ENCODE measurements around the gene MAPK7.

The MAPK7 gene

DNA sequence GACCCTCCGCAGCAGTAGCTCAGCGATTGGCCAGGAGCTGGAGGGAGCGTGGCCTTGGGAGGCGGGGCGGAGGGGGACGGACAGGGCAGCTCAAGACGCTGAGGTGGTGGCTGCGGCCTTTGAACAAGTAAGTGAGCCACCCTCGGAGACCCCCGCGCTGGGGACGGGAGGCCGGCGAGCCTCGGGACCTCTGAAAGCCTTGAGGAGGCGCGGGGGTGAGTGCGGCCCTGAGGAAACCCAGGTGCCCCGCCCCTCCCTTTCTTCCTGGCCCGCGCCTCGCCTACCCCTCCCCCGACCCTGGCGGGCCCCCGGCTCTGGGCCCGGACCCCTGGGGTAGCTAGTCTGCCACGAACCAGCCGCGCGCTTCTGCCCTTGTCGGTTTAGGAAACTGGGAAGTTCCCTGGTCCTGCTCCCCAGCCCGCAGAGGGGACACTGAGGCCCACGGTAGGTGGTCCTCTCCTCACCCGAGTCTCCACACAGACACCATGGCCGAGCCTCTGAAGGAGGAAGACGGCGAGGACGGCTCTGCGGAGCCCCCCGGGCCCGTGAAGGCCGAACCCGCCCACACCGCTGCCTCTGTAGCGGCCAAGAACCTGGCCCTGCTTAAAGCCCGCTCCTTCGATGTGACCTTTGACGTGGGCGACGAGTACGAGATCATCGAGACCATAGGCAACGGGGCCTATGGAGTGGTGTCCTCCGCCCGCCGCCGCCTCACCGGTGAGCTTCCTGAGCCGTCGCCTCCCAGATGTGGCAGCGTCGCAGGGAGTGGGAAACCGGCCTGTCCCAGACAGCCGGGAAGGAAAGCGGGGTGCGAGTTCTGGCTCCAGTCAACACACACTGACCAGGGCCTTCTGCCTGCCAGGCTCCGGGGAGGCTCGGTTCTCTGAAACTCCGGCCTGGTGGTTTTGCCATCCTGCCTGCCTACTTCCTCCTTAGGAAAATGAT, at the start of gene MAPK7:
TSS of gene MAPK7 (plus strand) at position 83 of the 945 bp plus-strand sequence. CDS start at position 486, 403 bp downstream.
- DNase-seq, result no peak

GRCh38 chr17:19329136-19329535, 49.2 kb upstream of the MAPK7 start:
- no peak for DNase-seq

GRCh38 chr17:19329839-19330238, 48.5 kb upstream of the MAPK7 start:
- no peak for DNase-seq

GRCh38 chr17:19330271-19330670, 48.0 kb upstream of the MAPK7 start:
- no peak for DNase-seq

- DNase-seq, result no peak
Observed at GRCh38 chr17:19331134-19331533, 47.2 kb upstream of the MAPK7 start.

GRCh38 chr17:19331543-19332245, 46.6 kb upstream of the MAPK7 start:
- DNase-seq, result no peak

DNA sequence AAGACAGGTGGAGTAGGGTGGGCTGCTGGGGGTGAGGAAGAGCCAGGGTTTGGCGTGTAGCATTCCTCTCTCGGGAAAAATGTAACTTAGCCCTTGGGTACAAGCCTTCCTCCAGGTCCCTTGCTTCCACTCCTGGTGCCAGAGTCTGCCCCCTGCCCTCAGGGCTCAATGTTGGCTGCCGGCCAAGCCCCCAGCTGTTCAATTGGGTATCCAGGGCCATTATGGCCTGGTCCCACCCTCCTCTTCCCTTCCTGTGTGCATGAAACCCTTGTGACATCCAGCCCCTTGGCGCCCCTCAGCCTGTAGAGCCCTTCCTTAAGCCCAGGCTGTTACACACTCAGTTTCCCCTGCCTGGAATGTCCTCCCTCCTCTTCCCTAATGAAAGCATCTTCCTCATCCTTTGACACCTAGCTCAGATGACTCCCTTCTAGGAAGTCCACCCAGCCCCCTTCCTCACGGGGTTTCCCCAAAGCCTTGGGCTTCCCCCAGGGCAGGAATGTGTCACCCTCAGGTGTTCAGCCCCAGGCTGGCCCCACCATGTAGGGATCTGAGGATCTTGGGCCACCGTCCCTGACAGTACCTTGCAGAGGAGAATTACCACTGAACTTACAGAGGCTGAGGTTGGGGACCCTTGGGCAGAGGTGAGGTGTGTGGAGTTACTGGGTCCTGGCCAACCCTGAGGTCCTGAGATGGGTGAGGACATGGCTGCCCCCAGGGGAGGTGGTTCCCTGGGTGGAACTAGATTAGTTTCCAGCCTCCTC, 45.7 kb upstream of the MAPK7 start:
- no peak for DNase-seq

DNA sequence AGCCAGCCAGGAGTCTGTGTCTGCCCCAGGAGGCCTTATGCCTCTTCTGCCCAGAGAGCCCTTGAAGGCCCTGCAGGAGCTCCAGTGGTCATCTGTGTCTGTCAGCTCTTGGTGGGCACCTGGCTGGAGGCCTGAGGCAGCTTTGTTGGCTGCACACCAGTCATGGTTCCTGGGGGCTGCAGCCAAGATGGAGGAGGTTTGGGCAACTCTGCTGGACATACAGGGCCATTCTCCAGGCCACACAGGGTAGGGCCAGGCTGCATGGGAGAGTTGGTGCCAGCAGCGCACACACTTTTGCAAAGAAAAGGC, 45.2 kb upstream of the MAPK7 start:
- no peak for DNase-seq

DNA sequence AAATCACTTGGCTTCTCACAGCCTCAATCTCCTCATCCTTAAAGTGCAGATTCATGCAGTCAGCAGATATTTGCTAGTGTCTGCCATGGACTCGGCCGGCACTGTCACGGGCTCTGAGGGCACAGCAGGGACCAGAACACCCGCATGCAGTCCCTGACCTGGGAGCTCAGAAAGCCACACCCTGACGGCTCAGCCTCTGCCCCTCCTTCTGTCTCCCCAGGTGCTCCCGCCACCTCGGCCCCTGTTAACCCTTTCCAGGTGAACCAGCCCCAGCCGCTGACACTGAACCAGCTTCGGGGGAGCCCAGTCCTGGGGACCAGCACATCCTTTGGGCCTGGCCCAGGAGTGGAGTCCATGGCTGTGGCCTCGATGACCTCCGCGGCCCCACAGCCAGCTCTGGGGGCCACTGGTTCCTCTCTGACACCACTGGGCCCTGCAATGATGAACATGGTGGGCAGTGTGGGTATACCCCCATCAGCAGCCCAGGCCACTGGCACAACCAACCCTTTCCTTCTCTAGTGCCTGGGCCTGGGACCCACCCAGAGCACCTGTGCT, 44.5 kb upstream of the MAPK7 start:
- DNase-seq, result no peak

- no peak for DNase-seq
Observed at GRCh38 chr17:19334331-19334730, 44.0 kb upstream of the MAPK7 start.

- DNase-seq, result no peak
Observed at GRCh38 chr17:19335951-19336631, 42.2 kb upstream of the MAPK7 start.

DNA sequence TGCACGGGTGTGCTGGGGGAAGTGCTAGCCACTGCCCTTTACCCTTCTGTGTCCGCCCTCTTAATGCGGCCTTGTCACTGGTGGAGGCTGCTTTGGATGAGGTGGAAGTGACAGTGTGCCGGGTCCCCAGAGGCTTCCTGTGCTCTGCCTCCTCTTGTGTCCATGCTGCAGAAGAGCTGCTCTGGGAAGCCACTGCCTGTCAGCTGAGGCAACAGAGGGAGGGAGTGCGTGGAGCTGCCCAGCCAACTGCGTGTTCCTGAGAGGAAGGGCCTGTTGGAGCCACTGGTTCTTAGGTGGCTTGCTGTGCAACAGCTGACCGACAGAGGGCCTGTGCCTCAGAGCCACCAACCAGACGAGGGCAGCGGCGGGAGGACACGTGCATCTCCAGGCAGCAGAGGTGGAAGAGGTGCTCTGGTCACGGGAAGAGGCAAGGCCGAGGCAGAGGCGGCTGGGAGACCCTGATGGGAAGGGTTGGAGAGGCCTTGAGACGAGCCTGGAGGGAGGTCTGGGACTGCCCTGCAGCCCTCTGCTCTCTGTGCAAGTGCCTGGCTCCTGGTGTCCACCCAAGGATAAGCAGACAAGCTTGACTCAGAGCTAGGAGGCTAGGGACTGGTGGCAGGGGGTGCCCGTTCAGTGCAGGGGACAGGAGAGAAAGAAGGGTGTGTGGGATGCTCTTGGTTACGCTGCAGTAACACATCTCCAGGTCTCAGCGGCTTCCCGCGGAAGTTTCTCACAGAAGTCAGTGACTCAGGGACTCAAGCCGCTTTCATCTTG, 41.2 kb upstream of the MAPK7 start:
- no peak for DNase-seq

DNA sequence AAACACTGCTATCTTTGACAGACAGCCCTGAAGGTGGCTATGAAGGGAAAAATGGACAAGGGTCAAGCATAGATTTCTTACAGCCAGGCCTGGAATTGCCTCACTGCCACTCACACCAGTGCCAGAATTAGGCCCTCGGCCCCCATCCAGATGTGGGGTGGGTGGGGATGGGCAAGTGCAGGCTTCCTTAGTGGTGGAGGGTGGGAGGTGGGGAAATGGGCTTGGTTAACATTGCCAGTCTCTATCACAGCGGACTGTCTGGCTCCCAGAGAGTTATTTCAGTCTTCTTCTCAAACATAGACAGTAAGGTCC, 40.6 kb upstream of the MAPK7 start:
- no peak for DNase-seq

- peak in 1 of 2 experiments; percentile 52 for DNase-seq
Observed at GRCh38 chr17:19338031-19338990, 40.0 kb upstream of the MAPK7 start.

DNA sequence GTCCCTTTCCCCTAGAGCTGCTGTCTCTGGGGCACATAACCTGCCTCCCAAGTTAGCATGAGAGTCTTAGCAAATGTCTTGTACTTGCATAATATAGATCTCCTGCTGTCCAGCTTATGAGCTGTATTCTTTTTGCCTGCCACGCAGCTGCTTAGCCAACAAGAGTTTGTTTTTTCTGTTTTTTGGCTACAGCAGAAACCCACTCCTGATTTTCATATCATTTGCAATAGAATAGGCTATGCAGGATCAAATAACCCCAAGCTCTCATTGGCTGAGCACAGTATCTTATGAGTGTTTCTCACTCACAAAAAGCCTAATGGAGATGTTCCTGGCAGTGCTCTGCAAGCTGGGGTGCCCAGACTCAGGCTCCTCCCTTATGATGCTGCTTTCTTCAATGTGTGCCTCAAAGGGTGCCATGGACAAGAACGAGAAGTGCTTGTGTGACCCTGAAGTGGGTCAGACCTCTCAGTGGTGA, 38.9 kb upstream of the MAPK7 start:
- DNase-seq, result no peak

DNA sequence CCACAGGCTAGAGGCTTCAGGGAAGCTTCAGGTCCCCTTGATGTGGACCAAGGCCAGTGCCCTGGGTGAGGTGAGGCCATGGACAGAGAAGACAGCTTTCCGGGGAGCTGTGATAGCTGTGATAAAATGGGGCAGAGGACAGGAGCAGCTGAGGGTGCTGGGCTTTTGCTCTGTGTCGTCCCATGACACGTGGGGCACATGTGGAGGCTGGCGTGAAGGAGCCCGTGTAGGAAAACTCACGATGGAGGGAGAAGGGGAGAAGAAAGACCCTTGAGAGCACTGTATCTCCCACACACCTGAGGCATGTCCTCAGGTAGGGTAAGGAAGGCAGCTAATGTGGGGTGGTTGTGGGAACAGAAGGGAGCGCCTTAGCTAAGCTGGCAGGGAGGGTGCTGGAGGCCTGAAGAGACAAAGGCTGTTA, 37.1 kb upstream of the MAPK7 start:
- DNase-seq, result no peak

- peak in 1 of 2 experiments; percentile 29 for DNase-seq
Observed at GRCh38 chr17:19341641-19342610, 36.4 kb upstream of the MAPK7 start.

DNA sequence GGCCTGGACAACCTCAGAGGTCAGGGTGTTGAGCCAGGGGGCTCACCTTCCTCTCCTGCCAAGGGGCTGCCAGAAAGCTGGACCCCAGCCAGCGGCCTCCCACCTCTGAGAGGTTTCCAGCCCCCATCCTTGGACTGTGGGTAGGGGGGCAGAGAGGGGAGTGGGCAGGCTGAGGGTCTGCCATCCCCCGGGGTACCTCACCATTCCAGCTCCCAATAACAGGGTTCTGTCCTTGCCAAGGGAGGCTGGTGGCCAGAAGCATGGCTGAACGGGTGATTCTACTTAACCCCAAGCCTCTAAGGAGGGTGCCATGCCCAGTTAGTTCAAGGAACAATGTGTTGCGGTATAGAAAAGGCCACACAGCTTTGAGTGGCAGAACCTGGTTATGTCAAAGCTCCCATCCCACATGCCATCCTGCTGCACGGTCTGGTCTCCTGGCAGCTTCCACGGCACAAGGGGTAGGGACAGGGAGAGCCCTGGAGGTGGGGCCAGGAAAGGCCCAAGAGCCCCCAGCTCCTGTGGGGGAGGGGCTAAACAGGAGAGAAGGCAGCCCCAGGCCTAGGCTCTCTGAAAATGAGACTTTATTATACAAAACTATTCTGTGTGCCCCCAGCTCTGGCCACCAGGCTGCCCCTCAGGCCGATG, 35.6 kb upstream of the MAPK7 start:
- DNase-seq, result no peak

- DNase-seq, result no peak
Observed at GRCh38 chr17:19343256-19343630, 35.1 kb upstream of the MAPK7 start.
